Panc1 (cell line): Measurements from ENCODE around the gene FOXO6. TPM values are rescaled to one million over a fixed set of nuclear protein-coding genes. Genes with fewer than 3 reads are reported as not detected.

Experiments
- ATAC-seq: fragments of 200-7000 bp; cut with Tn5 transposase; 2 replicates; pipeline ENCODE4 v1.9.1; 2020; ENCODE audit warnings: mild to moderate bottlenecking, moderate library complexity
- BruUV-seq: library from RNA; stranded (reverse); fragments of 400-500 nt; replicated peaks from 2 replicates; lab custom pipeline; 2021; lab: Mats Ljungman, UMichigan
- CTCF ChIA-PET: fragments of 300-600 bp; sonication (Branson Sonifier 250); formaldehyde crosslinking; loops from one replicate; lab custom pipeline; 2022; ENCODE audit warnings: antibody characterized with exemption; lab: Charles Lee
- POLR2A ChIA-PET: fragments of 300-600 bp; sonication (Branson Sonifier 250); formaldehyde crosslinking; loops from one replicate; lab custom pipeline; 2022; ENCODE audit warnings: antibody characterized with exemption; lab: Charles Lee
- DNase-seq: peaks from one replicate; pipeline ENCODE4 v3.0.0-alpha.2; 2010; ENCODE audit warnings: low read depth, low spot score
- H3K27ac ChIP-seq: 2 replicates; pipeline ENCODE4 v1.5.1; 2011; ENCODE audit warnings: mild to moderate bottlenecking, low read length, inconsistent platforms
- H3K27me3 ChIP-seq: fragments of 200-500 bp; sonication (Bioruptor generic); 2 replicates; pipeline ENCODE4 v1.6.0; 2014; ENCODE audit warnings: low read length, inconsistent platforms; ENCODE audit not compliant: control insufficient read depth, insufficient read depth
- H3K36me3 ChIP-seq: fragments of 200-500 bp; sonication (Bioruptor generic); 2 replicates; pipeline ENCODE4 v1.5.1; 2014; ENCODE audit warnings: inconsistent platforms, mild to moderate bottlenecking, low read length, moderate library complexity; ENCODE audit not compliant: control insufficient read depth, insufficient read depth
- H3K4me1 ChIP-seq: 2 replicates; pipeline ENCODE4 v1.5.1; 2011; ENCODE audit warnings: inconsistent platforms, mild to moderate bottlenecking, low read length, moderate library complexity; ENCODE audit not compliant: control insufficient read depth, insufficient read depth
- H3K4me3 ChIP-seq, 2 experiments: 2 replicates each; pipeline ENCODE4 v1.5.1; 2011 to 2012; ENCODE audit warnings: low read depth in 2 of 2, low read length in 2 of 2, mild to moderate bottlenecking in 2 of 2, inconsistent platforms in 1 of 2, moderate library complexity in 1 of 2
- H3K9me3 ChIP-seq: fragments of 200-500 bp; sonication (Bioruptor generic); 2 replicates; pipeline ENCODE4 v1.5.1; 2014; ENCODE audit warnings: low read depth, mild to moderate bottlenecking, inconsistent platforms, low read length, moderate library complexity; ENCODE audit not compliant: control insufficient read depth, insufficient read depth
- CTCF ChIP-seq: fragments of 450-650 bp; IDR thresholded peaks from 2 replicates; pipeline ENCODE4 v1.5.1; 2017; ENCODE audit warnings: mild to moderate bottlenecking
- POLR2AphosphoS5 ChIP-seq: IDR thresholded peaks from 2 replicates; pipeline ENCODE4 v1.6.1; 2012; ENCODE audit warnings: mild to moderate bottlenecking, low read depth, low read length, moderate library complexity
- REST ChIP-seq, 2 experiments: IDR thresholded peaks; 2 replicates each; pipeline ENCODE4 v1.6.1; 2011 to 2012; ENCODE audit warnings: low read depth in 2 of 2, control low read depth in 1 of 2, low read length in 1 of 2, mild to moderate bottlenecking in 1 of 2, moderate library complexity in 1 of 2; ENCODE audit not compliant: insufficient read depth in 1 of 2
- SIN3A ChIP-seq: IDR thresholded peaks from 2 replicates; pipeline ENCODE4 v1.6.1; 2012; ENCODE audit warnings: low read depth, mild to moderate bottlenecking, low read length, moderate library complexity, borderline replicate concordance; ENCODE audit not compliant: insufficient read depth
- TCF7L2 ChIP-seq: IDR thresholded peaks from 2 replicates; pipeline ENCODE4 v1.6.1; 2011; ENCODE audit warnings: mild to moderate bottlenecking, low read depth, low read length, inconsistent platforms
- in situ Hi-C: cut with HindIII; loops from 2 replicates; pipeline ENCODE4 v1.10.0; 2016; ENCODE audit warnings: low sequenced_read_pairs, low pct_unique_long_range_greater_than_20kb
- intact Hi-C: fragments of 100-400 bp; cut with micrococcal nuclease; formaldehyde crosslinking; loops from one replicate; pipeline ENCODE4 v1.10.0; 2022; ENCODE audit not compliant: unreplicated experiment
- total RNA-seq: library from RNA; stranded (reverse); gene quantifications from one replicate; pipeline ENCODE4 v1.2.1, GENCODE V29; 2021; ENCODE audit not compliant: unreplicated experiment

The FOXO6 gene
- total RNA-seq, 1 experiment from 2014 or later, result 2.5 TPM

- no peak for ATAC-seq
- no TSS peak for BruUV-seq
- intact Hi-C loops, result no loop called here
- TF ChIP-seq POLR2AphosphoS5 (no peak), SIN3A (no peak), TCF7L2 (no peak), CTCF (no peak), REST (IDR thresholded peaks at IDR 0.05; ENCODE audit: insufficient read depth in 1 of 2, low read depth in 2 of 2, low read length in 1 of 2) (no peak)
- in situ Hi-C loops, result no loop called here
- Histone ChIP-seq H3K4me1 (peaks cover 14% of the 10 kb centered on the region), H3K27me3 (no peaks in the 10 kb centered on the region), H3K9me3 (0 out of 2 replicates have a peak, but pooled peaks cover under 1% of the 10 kb centered on the region), H3K4me3 (no peak overlapping the region), H3K36me3 (no peaks in the 10 kb centered on the region), H3K27ac (no peak overlapping the region)
- no peak for DNase-seq
- CTCF ChIA-PET, result no interaction called here
- POLR2A ChIA-PET, result no interaction called here
These were observed 17.2 kb upstream of the FOXO6 start for GRCh38 chr1:41343790-41344699.

GRCh38 chr1:41344708-41345159, 16.5 kb upstream of the FOXO6 start:
- DNase-seq, result no peak
- no peaks in the 10 kb centered on the region for H3K27me3 ChIP-seq
- TF ChIP-seq REST (IDR thresholded peaks at IDR 0.05; ENCODE audit: insufficient read depth in 1 of 2, low read depth in 2 of 2, low read length in 1 of 2), result no peak
- no peak for TF ChIP-seq TCF7L2
- no peak for TF ChIP-seq POLR2AphosphoS5
- TF ChIP-seq SIN3A, result no peak
- TF ChIP-seq CTCF, result no peak
- intact Hi-C loops, result no loop called here
- no TSS peak for BruUV-seq
- ChIA-PET CTCF (no interaction called here), POLR2A (no interaction called here)
- H3K4me1 ChIP-seq, result peaks cover 14% of the 10 kb centered on the region
- in situ Hi-C loops, result no loop called here
- no peak overlapping the region for H3K27ac ChIP-seq
- H3K4me3 ChIP-seq, result no peak overlapping the region
- no peaks in the 10 kb centered on the region for H3K9me3 ChIP-seq
- no peaks in the 10 kb centered on the region for H3K36me3 ChIP-seq
- no peak for ATAC-seq
